HPDE6-E6E7 (cell line): ENCODE data around the gene PARP9.
"Not testable (repeated sequence)": the region's sequence is repeated elsewhere in the genome, so short reads cannot be mapped to it uniquely, and the experiment has no call there.

Source experiments
- DNase-seq: peaks from one replicate; pipeline ENCODE4 v3.0.0; 2011; ENCODE audit warnings: missing footprints; ENCODE audit errors: extremely low spot score

Gene PARP9

GRCh38 chr3:122520861-122521260 lies 43.2 kb downstream of the PARP9 start:
- no peak for DNase-seq

GRCh38 chr3:122519693-122520092 lies 44.4 kb downstream of the PARP9 start:
- DNase-seq = no peak

- no peak for DNase-seq
These were observed 47.2 kb downstream of the PARP9 start for GRCh38 chr3:122516846-122517360.

- no peak for DNase-seq
These were observed 48.2 kb downstream of the PARP9 start for GRCh38 chr3:122515870-122516269.

- DNase-seq = no peak
These were observed 49.1 kb downstream of the PARP9 start for GRCh38 chr3:122515020-122515468.

GRCh38 chr3:122514123-122515019 lies 49.7 kb downstream of the PARP9 start, which contains the start of gene KPNA1:
Gene KPNA1, minus strand, starts transcription at chr3:122514939. Its CDS starts 18,374 bp downstream, at chr3:122496565.
- DNase-seq = peak; percentile 94

GRCh38 chr3:122513386-122514122 lies 50.5 kb downstream of the PARP9 start:
- DNase-seq = no peak

GRCh38 chr3:122512284-122512683 lies 51.8 kb downstream of the PARP9 start:
- DNase-seq = no peak

- no peak for DNase-seq
These were observed 53.1 kb downstream of the PARP9 start for GRCh38 chr3:122510878-122511535.

GRCh38 chr3:122508944-122509343 lies 55.2 kb downstream of the PARP9 start:
- not testable (repeated sequence) for DNase-seq

- no peak for DNase-seq
These were observed 55.8 kb downstream of the PARP9 start for GRCh38 chr3:122508135-122508914.

- no peak for DNase-seq
These were observed 57.6 kb downstream of the PARP9 start for GRCh38 chr3:122506450-122506849.

GRCh38 chr3:122505676-122506075 lies 58.4 kb downstream of the PARP9 start:
- no peak for DNase-seq

GRCh38 chr3:122502941-122503340 lies 61.2 kb downstream of the PARP9 start:
- no peak for DNase-seq

GRCh38 chr3:122502139-122502538 lies 62.0 kb downstream of the PARP9 start:
- DNase-seq = no peak

GRCh38 chr3:122500964-122501363 lies 63.1 kb downstream of the PARP9 start:
- DNase-seq = not testable (repeated sequence)

GRCh38 chr3:122498152-122498551 lies 65.9 kb downstream of the PARP9 start:
- no peak for DNase-seq

- DNase-seq = peak; percentile 54
These were observed 66.7 kb downstream of the PARP9 start for GRCh38 chr3:122497425-122497824.

GRCh38 chr3:122496508-122496907 lies 67.6 kb downstream of the PARP9 start:
- DNase-seq = no peak

GRCh38 chr3:122493296-122493695 lies 70.8 kb downstream of the PARP9 start:
- DNase-seq = no peak
